HG02610 (cell line): ENCODE data around the gene CPT1B.
"Not testable (repeated sequence)": the region's sequence is repeated elsewhere in the genome, so short reads cannot be mapped to it uniquely, and the experiment has no call there.

ENCODE experiments used
- ATAC-seq: cut with Tn5 transposase; IDR thresholded peaks from one replicate; pipeline ENCODE4 v1.9.1; 2021; ENCODE audit warnings: mild to moderate bottlenecking, moderate library complexity; ENCODE audit not compliant: unreplicated experiment

CPT1B gene

GRCh38 chr22:50529897-50530579 is 48.2 kb downstream of the CPT1B start, which contains the start of gene TYMP:
Gene TYMP (minus strand): TSS chr22:50530012. CDS start chr22:50529709, 303 bp downstream.
- ATAC-seq, result no peak

GRCh38 chr22:50529416-50529896 is 48.8 kb downstream of the CPT1B start:
- ATAC-seq, result no peak

GRCh38 chr22:50528682-50529415 is 49.4 kb downstream of the CPT1B start:
- ATAC-seq, result no peak

GRCh38 chr22:50527921-50528681 is 50.1 kb downstream of the CPT1B start:
- ATAC-seq, result no peak

- ATAC-seq, result no peak
These were observed 51.1 kb downstream of the CPT1B start for GRCh38 chr22:50526834-50527801.

- peak; percentile 27 for ATAC-seq
These were observed 52.0 kb downstream of the CPT1B start for GRCh38 chr22:50526108-50526833.

GRCh38 chr22:50525858-50526107 is 52.4 kb downstream of the CPT1B start:
- ATAC-seq, result peak; percentile 14

GRCh38 chr22:50525104-50525857 is 52.9 kb downstream of the CPT1B start, which contains the start of gene SCO2:
Gene SCO2 (minus strand): TSS chr22:50525598. CDS start chr22:50524411, 1,187 bp downstream.
- peak; percentile 41 for ATAC-seq

GRCh38 chr22:50524676-50525103 is 53.5 kb downstream of the CPT1B start:
- ATAC-seq, result no peak

- no peak for ATAC-seq
These were observed 54.2 kb downstream of the CPT1B start for GRCh38 chr22:50523806-50524675.

GRCh38 chr22:50523458-50523805 is 54.8 kb downstream of the CPT1B start:
- ATAC-seq, result no peak

GRCh38 chr22:50522806-50523438 is 55.3 kb downstream of the CPT1B start:
- no peak for ATAC-seq

- no peak for ATAC-seq
These were observed 55.9 kb downstream of the CPT1B start for GRCh38 chr22:50522208-50522805.

- no peak for ATAC-seq
These were observed 56.5 kb downstream of the CPT1B start for GRCh38 chr22:50521710-50522109.

GRCh38 chr22:50520826-50521453 is 57.3 kb downstream of the CPT1B start:
- no peak for ATAC-seq

- ATAC-seq, result not testable (repeated sequence)
These were observed 58.0 kb downstream of the CPT1B start for GRCh38 chr22:50520184-50520583.

GRCh38 chr22:50519151-50519550 is 59.1 kb downstream of the CPT1B start:
- ATAC-seq, result no peak
